SH-SY5Y (cell line): ENCODE results near the gene TCF7.

ENCODE experiments used
- GATA2 ChIP-seq: IDR thresholded peaks from 2 replicates; pipeline ENCODE4 v1.6.1; 2011; ENCODE audit warnings: mild to moderate bottlenecking, low read depth, low read length
- GATA3 ChIP-seq: IDR thresholded peaks from 2 replicates; pipeline ENCODE4 v1.6.1; 2011; ENCODE audit warnings: low read depth, mild to moderate bottlenecking, low read length, moderate library complexity

The TCF7 gene

DNA sequence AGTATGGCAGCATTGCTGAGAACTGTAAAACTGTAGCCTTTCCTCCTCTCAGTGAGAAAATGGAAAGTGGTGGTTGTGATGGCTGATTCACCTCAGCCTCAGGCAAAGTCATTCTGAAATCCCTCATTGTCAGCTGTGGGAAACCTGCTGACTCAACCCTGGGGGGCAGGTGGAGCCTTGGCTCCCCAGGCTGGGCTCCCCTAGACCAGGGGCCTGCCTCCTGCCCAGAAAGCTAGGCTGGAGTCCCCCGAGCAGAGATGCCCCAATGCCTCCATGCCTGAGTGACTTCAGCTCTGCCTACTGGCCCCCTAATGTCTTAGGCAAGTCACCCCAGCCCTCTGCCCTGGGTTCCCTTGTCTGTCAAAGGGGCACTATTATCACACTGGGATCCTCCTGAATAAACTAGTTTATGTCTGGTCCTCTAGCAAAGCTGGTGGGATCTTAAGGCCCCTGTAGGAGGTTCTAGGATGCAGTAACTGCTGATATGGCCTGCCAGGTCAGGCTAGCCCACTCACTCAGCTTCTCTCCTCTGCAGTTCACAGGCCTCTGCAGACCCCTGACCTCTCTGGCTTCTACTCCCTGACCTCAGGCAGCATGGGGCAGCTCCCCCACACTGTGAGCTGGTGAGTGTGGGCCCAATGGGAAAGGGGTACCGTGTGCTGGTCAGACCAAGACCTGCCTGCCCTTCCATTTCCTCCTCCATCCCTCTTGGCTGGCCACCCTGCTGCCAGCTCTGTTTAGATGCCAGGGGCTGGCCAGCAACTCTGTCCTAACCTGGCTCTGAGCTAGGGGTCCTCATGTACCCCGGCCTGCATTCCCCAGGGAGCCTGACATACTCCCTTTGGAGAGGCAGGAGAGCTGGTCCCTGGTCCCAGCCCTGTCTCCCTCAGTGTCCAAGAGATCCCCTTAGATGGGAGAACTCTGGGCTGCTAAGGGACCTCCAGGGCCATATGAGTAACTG, 24.2 kb downstream of the TCF7 start:
- TF ChIP-seq GATA2 (no peak), GATA3 (no peak)

- TF ChIP-seq GATA2 (no peak), GATA3 (no peak)
Measured at GRCh38 chr5:134139377-134139851, 24.9 kb downstream of the TCF7 start.

DNA sequence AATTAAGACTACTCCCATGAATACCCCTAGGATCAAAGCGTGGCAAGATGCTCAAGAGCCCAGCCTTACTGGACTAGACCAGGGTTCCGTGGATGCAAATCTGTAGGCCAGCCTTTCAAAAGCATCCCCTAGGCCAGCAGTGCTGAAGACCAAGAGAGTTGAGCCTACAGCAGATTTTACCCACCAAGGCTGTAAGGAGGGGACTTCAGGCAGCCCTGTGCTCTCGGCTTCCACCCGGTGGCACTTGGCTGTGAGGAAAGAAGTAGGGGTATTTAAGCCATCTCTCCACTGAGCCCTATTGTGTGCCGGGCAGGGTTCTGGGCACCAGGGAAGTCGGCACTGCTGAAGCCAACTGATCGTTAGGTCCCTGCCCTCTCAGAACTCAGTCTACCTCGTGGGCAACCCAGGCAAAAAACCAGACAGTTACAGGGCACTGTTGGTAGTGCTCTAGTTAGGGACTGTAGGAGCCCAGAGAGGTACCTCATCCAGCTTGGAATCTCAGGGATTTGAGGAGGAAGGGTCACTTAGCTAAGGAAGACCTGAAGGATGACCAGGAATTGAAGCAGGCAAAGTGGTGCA, 25.5 kb downstream of the TCF7 start:
- no peak for TF ChIP-seq GATA3
- no peak for TF ChIP-seq GATA2

- no peak for TF ChIP-seq GATA3
- no peak for TF ChIP-seq GATA2
Measured at GRCh38 chr5:134140530-134141201, 26.2 kb downstream of the TCF7 start.

GRCh38 chr5:134141331-134142050, 27.0 kb downstream of the TCF7 start:
- TF ChIP-seq GATA3: no peak
- no peak for TF ChIP-seq GATA2

DNA sequence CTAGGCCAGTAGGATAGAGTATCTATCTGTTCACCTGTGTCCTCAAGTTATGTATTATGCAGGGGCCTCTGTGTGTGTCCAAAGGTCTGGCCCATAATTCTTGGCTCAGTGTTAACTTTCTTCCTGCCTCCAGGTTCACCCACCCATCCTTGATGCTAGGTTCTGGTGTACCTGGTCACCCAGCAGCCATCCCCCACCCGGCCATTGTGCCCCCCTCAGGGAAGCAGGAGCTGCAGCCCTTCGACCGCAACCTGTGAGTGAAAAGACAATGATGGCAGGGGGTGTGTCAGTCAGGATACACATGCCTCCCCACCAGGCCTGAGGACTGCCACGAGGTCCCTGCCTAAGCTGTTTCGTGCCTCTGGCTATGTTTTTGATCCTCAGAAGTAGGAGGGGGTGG, 27.6 kb downstream of the TCF7 start:
- TF ChIP-seq GATA2 (no peak), GATA3 (no peak)

DNA sequence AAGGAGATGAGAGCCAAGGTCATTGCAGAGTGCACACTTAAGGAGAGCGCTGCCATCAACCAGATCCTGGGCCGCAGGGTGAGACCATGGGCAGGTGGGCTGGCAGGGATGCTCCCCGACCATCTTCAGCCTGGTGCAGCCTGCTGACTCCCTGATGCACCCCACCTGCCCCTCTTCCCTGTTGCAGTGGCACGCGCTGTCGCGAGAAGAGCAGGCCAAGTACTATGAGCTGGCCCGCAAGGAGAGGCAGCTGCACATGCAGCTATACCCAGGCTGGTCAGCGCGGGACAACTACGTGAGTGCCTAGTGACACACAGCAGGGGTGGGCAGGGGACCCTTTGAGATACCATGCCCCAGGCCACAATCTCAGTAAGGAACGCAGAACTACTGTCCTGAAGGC, 28.3 kb downstream of the TCF7 start:
- no peak for TF ChIP-seq GATA3
- TF ChIP-seq GATA2: no peak

GRCh38 chr5:134143431-134143830, 28.9 kb downstream of the TCF7 start:
- TF ChIP-seq GATA2: no peak
- TF ChIP-seq GATA3: no peak

DNA sequence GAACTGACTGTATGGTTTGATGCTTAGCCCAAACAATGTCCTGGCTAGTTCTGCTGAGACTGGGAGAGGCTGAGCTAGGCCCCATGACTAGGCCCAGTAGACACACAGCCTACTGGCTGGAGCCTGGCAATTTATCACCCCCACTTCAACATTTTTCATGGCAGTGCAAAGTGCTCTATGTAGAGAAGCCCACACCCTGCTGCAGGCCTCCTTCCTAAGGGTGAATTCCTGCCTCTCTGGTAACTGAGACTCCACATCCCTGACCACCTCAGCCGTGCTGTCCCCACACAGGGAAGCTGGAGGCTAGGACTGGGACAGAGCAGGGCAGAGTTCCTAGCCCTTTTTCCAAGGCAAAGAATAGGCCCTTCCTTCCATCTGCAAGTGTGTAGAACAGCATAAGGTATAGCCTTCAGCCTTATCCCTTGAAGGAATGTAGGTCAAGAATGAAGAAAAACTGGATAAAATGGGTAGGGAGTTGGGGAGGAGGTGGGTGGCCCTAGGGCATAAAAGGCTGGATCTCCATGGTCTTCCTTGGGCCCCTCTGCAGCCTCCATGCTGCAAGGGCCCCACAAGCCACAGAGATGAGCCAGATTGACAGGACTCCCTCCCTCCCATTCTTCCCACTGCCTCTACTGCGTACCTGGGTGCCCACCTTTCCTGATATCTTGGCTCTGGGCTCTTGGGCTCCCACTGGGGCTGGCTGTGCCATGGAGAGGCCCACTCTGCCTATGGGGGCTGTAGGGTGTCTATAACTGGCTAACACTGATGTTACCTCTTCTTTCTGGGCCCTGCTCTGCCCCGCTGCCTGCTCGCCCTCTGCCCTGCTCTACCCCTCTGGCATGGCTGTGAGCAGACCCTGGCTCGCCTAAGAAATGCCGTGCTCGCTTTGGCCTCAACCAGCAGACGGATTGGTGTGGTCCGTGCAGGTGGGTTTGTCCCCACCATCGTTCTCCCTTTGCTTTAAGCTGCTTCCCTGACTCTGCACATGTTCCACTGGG, 29.8 kb downstream of the TCF7 start:
- TF ChIP-seq GATA2: no peak
- no peak for TF ChIP-seq GATA3

GRCh38 chr5:134145041-134145757, 30.7 kb downstream of the TCF7 start:
- TF ChIP-seq GATA2 (no peak), GATA3 (no peak)

- no peak for TF ChIP-seq GATA2
- no peak for TF ChIP-seq GATA3
Measured at GRCh38 chr5:134145779-134146581, 31.5 kb downstream of the TCF7 start.
